Skin epidermis (tissue), 12 donors: Measurements from ENCODE around the gene SH3PXD2A.

Experiments
- H3K27ac ChIP-seq, 21 experiments: fragments of 200-600 bp; sonication (generic) in 11 of 21; one replicate each; pipeline ENCODE4 v1.5.0; 2020; ENCODE audit warnings: mild to moderate bottlenecking in 3 of 21, inconsistent platforms in 2 of 21, moderate library complexity in 2 of 21
- H3K4me3 ChIP-seq, 7 experiments: fragments of 200-600 bp; sonication (generic) in 2 of 7; one replicate each; pipeline ENCODE4 v1.5.0; 2020; ENCODE audit warnings: inconsistent platforms in 2 of 7, mild to moderate bottlenecking in 2 of 7, moderate library complexity in 1 of 7

SH3PXD2A gene

GRCh38 chr10:103724074-103724473 lies 131.3 kb downstream of the SH3PXD2A start:
- no peak overlapping the region for H3K27ac ChIP-seq

DNA sequence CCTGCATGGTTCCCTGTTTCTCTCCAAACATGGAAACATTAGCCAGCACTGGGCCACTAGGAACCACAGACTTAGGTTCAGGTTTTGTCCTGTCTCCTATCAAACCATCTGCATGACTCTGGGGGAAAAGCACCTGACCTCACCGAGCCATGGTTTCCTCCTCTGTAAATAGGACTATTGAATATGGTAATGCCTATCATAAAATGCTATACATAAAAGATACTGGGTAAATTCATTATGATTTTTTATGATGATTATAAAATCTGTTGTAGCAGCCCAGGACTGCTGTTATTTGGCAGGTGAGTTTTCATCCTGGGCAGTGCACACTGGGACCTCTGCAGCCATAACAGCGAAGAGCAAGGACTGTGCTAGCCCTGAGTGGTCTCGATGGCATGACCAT lies 131.8 kb downstream of the SH3PXD2A start:
- no peak overlapping the region for H3K27ac ChIP-seq
- no peak overlapping the region for H3K4me3 ChIP-seq

More at GRCh38 chr10:103724074-103724473, 131.3 kb downstream of the SH3PXD2A start:
- H3K4me3 ChIP-seq: no peak overlapping the region

DNA sequence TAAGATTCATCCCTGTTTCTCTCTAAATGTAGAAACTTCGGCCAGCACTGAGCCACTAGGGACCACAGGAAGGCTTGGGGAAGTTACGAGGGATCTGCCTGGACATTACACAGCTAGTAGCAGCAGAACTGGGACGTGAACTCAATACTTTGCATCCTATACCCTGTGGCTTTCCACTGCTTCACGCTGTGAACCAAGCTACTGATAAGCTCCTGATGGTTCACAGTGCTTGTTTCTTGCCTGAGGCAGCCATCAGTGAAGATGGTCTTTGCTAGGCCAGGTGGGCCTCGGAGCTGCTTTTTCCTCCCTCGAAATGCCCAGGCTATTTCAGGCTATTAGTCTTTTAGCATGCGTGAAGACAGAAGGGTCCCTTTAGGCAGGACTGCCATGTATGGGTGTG lies 132.7 kb downstream of the SH3PXD2A start:
- Histone ChIP-seq H3K27ac (no peak overlapping the region), H3K4me3 (no peak overlapping the region)

- no peak overlapping the region for H3K4me3 ChIP-seq
- H3K27ac ChIP-seq: peak overlapping the region in 2 of 21 experiments; percentile 3 to 30
These were observed 134.4 kb downstream of the SH3PXD2A start for GRCh38 chr10:103720964-103721335.

- peak overlapping the region in 1 of 21 experiments; percentile 30 for H3K27ac ChIP-seq
- H3K4me3 ChIP-seq: no peak overlapping the region
These were observed 134.9 kb downstream of the SH3PXD2A start for GRCh38 chr10:103720328-103720963.

DNA sequence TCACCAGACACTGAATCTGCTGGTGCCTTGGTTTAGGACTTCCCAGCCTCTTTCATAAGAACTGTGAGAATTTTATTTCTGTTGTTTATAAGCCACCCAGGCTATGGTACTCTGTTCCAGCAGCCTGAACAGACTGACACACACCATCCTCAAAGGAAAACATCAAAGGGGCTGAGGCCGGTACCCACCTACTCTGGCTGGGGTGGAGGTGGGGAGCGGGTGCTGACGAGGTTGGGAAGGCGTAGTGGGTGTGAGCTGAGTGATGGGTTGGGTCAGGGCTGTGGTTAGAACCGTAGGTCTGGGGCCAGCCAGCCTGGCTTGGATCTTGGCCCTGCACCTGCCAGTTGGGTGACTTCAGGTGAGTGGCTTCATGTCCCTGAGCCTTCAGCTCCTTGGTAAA lies 136.3 kb downstream of the SH3PXD2A start:
- H3K4me3 ChIP-seq: no peak overlapping the region
- H3K27ac ChIP-seq: peak overlapping the region in 4 of 21 experiments; percentile 3 to 42 (median 22)

GRCh38 chr10:103718247-103718620 lies 137.1 kb downstream of the SH3PXD2A start:
- Histone ChIP-seq H3K27ac (peak overlapping the region in 6 of 21 experiments; percentile 9 to 84 (median 76)), H3K4me3 (no peak overlapping the region)

- H3K4me3 ChIP-seq: no peak overlapping the region
- H3K27ac ChIP-seq: peak overlapping the region in 19 of 21 experiments; percentile 14 to 84 (median 75)
These were observed 137.8 kb downstream of the SH3PXD2A start for GRCh38 chr10:103717341-103718246.

DNA sequence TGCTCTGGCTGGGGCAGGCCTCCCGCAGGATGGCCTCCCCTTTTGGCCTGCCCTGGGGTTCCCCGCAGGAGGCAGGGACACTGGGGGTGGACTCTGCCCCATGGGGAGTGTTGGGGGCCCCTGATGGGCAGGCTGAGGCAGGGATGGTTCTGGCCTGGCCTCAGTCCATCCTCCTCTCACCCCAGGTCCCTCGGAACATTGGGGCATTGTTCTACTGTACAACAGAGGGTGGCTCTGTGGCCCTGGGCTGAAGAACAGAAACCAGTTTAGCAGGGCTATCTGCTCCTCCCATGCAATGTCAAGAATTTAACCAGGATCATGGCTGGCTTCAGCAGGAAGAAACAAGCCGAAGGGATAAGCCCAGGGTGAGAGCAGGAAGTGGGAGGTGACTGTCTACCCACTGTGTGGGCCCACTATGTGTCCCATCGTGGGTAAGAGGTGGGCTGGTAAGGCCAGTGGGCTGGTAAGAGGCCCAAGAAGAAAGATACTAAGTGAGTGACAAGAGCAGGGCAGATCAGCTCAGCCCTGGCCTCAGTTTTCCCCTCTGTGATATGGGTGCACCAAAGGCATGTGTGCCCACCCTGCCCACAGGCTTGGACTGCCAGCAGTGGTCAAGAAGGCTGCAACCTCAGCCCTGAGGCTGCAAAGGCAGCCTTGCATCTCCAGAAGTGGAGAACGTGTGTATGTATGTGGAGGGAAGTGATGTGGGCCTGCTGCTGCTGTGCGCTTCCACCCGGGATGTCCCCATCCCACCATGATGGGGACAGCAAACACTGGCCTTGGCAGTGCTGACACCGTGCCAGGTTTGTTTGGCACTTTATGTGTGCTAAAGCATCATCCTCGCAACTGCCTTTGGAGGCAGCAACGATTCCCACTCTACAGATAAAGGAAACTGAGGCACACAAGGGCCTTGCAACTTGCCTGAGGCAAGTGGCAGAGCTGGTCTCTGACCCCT lies 138.9 kb downstream of the SH3PXD2A start:
- no peak overlapping the region for H3K4me3 ChIP-seq
- H3K27ac ChIP-seq: peak overlapping the region in 20 of 21 experiments; percentile 35 to 84 (median 75)

DNA sequence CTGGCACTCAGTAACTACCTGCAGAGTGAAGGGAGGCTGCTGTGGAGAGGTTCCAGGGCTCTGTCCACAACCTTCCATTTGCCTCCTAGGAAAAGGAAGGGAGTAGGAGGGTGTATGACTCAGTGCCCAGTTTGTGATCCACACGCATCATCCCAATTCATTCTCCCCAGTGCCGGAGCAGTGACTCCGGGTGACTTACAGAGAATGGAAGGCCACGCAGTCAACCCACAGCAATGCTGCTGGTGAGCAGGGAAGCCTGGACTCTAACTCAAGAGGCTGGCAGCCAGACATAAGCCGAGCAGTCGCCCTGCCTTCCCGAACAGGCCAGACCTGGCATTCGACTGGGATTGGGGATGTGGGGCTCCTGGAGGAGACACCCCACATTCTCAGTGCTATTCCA lies 139.9 kb downstream of the SH3PXD2A start:
- H3K27ac ChIP-seq: peak overlapping the region in 20 of 21 experiments; percentile 16 to 84 (median 75)
- no peak overlapping the region for H3K4me3 ChIP-seq

DNA sequence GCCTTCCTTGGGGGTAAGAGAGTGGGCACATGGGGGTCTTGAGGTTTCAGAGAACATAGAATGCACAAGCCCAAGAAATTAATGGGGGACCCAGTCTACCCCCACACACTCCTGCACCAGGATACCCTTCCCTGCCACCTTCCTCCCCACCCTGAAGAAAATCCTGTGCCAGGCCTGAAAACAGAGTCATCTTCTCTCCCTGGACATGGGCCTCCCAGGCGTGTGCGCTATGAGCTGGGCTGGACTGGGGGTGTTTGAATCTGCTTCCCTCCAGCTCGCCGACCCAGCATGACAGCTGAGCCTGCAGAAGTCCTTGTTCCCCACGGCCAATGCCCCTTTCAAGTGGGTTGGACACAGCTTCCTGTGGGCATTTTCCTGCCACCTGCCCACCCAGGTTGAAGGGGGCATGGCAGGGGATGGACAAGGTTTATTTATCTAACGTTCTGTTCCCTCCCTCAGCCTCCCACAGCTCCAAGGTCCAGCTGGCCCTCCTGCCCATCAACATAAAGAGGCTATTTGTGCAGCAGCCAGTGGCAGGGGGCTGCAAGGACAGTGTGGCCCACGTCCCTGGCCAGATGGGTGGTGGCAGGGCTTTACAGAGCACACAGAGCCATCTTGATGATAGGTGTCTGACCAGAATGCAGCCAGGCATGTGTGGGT lies 141.0 kb downstream of the SH3PXD2A start:
- peak overlapping the region in 8 of 21 experiments; percentile 9 to 76 (median 20) for H3K27ac ChIP-seq

DNA sequence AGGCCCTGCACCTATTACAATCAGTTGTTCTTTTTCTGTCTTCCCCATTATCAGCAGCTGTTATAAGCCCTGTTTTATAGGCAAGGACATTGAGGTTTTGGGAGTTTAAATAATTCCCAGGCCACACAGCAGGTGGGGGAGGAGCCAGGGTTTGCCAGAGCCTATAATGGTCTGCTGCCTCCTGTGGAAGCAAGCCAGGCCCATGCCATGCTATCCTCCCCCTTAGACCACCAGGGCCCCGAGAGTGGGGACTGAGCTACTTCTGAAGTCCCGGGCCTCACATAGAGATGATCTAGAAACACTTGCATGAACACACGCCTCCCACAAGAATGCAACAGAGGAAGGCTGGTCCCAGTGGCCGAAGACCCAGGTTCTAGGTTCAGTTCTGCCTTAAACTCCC lies 141.7 kb downstream of the SH3PXD2A start:
- H3K27ac ChIP-seq: peak overlapping the region in 1 of 21 experiments; percentile 18

More for the DNA sequence above, 141.0 kb downstream of the SH3PXD2A start:
- H3K4me3 ChIP-seq: no peak overlapping the region

GRCh38 chr10:103712898-103713498 lies 142.4 kb downstream of the SH3PXD2A start:
- peak overlapping the region in 2 of 21 experiments; percentile 28 to 52 for H3K27ac ChIP-seq

More for the DNA sequence above, 141.7 kb downstream of the SH3PXD2A start:
- H3K4me3 ChIP-seq: no peak overlapping the region

GRCh38 chr10:103712146-103712545 lies 143.2 kb downstream of the SH3PXD2A start:
- Histone ChIP-seq H3K4me3 (no peak overlapping the region), H3K27ac (peak overlapping the region in 3 of 21 experiments; percentile 1 to 52 (median 39))

More at GRCh38 chr10:103712898-103713498, 142.4 kb downstream of the SH3PXD2A start:
- H3K4me3 ChIP-seq: no peak overlapping the region

- H3K4me3 ChIP-seq: no peak overlapping the region
- H3K27ac ChIP-seq: no peak overlapping the region
These were observed 143.9 kb downstream of the SH3PXD2A start for GRCh38 chr10:103711351-103711994.

DNA sequence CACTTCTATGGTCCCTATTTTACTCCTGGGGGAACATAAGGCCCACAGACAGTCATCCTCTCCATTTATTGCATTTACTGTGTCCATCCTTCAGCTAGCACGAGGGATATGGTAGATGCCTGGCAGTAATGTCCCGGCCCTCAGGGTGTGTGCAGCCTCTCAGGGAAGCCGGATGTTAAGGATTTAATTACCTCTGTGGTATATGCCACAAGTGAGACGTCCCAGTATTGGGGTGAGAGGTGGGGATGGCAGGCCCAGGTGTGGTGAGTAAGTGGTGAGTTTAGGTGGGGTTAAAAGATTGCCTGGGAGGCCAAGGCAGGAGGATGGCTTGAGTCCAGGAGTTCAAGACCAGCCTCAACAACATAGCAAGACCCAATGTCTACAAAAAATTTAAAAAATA lies 144.9 kb downstream of the SH3PXD2A start:
- H3K4me3 ChIP-seq: no peak overlapping the region
- no peak overlapping the region for H3K27ac ChIP-seq

DNA sequence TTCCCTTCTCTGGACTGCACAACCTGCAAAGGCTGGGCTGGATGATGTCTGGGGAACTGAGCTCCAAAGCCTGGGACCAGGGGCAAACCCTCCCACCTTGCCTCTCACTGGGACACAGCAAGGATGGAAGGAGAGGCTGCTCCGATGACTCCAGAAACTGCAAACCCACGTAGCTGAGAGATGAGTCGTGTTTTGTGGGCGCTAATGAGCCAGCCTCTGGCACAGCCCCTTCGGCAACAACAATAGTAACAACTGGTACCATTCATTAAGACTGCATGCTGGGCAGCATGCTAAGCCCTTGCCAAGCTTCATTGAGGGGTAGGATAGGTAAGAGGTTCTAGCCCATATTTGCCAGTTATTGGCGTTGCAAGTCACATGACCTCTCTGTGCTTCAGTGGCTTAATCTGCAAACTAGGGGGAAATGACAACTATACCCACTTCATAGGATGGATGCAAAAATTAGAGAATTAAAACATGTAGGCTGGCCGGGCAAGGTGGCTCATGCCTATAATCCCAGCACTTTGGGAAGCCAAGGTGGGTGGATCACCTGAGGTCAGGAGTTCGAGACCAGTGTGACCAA lies 145.9 kb downstream of the SH3PXD2A start:
- no peak overlapping the region for H3K27ac ChIP-seq
- no peak overlapping the region for H3K4me3 ChIP-seq
